ENCODE results near the gene PLEKHD1.
"Not testable (repeated sequence)": the region's sequence is repeated elsewhere in the genome, so short reads cannot be mapped to it uniquely, and the experiment has no call there.

PLEKHD1 gene

DNA sequence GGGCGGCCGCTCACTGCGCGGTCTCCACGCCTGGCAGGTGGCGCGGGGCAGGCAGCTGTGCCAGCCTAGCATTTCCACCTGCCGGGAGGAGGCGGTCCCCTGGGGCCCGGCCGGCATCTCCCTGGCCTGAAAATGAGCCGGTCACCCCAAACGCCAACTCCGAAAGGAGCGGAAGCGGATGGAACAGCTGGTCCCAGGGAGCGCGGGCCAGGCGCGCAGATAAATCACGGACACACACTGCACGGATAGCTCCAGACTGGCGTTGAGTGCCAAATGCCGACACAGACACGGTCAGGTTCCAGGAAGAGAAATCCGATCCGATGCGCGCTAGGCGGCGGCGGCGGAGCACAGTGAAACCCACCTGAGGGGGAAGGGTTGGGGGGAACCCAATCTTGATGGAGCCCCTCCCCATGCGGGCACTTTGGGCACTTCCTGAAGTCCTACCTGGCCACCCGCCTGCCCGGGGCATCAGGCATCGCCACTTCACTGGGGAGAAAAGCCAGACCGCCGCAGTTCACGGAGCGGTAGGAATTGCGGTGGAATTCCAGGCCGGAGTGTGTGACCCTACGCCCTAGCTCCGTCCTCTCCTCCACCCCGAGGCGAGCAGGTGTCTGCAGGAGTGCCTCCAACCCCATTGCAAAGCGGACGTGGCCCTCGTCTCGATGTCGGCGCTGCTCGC, 624 bp upstream of the PLEKHD1 start:
- no peak for DNase-seq

DNA sequence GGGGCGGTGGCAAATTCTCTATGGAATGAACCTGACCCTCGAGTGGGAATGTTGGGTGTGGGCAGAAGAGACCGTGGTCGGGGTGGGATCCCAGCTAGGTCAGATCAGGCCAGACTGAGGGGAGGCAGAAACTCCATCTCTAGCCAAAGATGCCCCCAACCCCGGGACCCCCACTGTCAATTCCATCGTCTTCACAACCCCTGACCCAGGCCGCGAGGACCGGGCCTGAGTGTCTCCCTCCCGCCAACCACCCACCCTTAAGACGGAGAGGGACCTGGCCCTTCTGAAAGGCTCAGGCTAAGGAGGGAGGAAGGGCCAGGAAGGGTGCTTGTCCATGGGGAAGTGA, 760 bp downstream of the PLEKHD1 start:
- DNase-seq = no peak

DNA sequence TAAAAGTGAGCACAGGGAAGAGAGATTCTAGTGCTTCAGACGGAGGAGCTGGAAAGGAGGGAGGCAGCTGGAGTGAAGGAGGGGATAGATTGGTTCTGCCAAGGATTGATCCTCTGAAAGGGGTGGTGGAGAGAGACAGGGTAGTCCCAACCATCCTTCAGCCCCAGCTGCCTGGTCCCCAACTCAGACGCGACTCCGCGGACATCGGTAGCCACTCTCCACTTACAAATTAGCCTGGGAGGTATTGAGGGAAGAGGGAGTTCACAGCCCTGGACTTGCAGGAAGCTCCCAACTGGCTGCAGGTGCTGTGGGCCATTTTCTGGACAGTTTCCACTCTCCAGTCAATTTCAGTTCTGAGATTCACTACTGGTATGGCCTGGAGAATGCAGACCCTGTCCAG, 1.2 kb downstream of the PLEKHD1 start:
- DNase-seq = no peak

DNA sequence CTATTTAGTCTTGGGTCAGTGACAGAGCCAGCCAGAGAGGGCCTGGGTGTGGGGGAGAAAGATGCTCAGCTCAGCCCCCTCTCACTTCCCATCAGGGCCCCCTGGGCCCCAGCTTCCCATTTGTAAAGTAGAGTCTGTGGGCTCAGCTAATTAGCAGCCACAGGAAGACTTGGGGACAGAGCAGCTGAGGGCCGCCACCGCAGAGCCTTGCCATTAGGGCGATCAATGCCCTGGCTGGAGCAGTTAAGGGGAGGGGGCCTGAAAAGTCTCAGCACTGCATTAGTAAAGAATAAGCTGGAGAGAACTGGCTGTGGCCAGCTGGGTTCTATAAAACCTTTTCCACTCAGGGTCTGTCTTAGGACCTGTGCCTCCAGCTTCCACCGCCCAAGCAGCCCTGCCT, 2.7 kb downstream of the PLEKHD1 start:
- DNase-seq = no peak

DNA sequence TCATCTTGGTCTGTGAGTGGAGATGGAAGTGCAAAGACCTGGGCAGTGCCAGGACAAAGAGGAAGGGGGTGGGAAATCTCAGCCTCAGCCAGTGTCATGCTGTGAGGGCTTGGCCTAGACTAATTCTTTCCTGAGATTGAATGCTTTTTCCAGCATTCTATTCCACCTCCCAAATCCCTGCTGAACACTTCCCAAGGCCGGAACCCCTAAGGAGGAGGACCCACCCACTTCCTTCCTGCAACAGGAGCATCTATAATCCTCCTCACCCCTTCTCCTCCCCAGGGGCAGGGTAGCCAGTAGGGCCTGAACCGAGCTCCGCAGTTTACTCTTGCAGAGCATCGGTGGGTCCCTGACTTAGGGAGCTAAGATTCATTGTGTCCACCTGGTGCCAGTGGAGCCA, 3.2 kb downstream of the PLEKHD1 start:
- DNase-seq = no peak

- DNase-seq = no peak
Measured at GRCh38 chr14:69489495-69489894, 5.0 kb downstream of the PLEKHD1 start.

- DNase-seq = no peak
Measured at GRCh38 chr14:69490219-69490918, 5.8 kb downstream of the PLEKHD1 start.

GRCh38 chr14:69491193-69491592, 6.7 kb downstream of the PLEKHD1 start:
- DNase-seq = no peak

GRCh38 chr14:69493038-69493437, 8.5 kb downstream of the PLEKHD1 start:
- DNase-seq = no peak

DNA sequence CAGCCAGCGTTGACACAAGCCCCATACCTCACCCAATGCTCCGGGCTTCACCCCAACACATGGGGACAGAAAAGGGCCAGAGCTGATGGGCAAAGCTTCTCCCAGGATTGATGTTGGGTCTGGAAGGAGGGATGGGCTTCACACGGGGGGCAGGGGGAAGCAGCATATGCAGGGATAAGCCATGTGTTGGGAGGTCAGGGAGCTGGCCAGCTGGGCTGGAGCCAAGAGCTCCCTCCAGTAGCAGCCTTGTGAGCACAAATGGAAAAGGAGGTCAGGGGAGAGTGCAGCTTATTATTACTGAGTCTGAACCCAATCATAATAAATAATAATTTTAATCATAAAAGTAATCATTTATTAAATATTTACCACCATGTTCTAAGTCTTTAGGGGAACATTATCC, 9.3 kb downstream of the PLEKHD1 start:
- DNase-seq = no peak

DNA sequence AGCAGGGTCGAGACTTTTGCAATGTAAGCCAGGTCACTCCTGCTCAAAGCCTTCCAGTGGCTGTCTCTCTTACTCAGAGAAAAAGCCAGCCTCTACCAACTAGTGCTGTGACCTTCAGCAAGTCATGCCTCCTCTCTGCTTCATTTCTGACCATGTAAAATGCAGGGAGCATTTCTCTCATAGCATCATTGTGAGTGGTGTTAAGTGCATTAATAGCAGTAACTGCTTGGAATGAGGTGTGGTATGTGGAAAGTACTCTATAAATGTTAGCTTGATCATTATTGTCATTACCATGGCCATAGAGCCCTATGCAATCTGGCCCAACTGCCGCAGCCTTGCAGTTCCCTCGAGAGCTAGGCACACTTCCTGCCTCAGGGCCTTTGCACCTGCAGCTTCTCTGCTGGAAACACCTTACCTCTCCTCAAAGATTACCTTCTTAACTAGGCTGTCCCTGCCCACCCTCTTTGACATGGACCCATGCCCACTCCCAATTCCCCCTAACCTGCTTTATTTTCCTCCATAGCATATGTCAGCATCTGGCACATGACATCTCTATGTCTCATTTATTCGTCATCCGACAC, 10.9 kb downstream of the PLEKHD1 start:
- no peak for DNase-seq

DNA sequence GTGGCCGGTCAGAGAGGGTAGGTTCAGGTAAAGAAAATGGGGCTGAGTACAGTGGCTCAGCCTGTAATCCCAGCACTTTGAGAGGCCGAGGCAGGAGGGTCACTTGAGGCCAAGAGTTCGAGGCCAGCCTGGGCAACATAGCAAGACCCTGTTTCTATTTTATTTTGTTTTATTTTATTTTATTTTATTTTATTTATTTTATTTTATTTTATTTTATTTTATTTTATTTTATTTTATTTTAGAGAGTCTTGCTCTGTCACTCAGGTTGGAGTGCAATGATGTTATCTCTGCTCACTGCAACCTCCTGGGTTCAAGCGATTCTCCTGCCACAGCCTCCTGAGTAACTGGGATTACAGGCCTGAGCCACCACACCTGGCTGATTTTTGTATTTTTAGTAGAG, 13.3 kb downstream of the PLEKHD1 start:
- not testable (repeated sequence) for DNase-seq

DNA sequence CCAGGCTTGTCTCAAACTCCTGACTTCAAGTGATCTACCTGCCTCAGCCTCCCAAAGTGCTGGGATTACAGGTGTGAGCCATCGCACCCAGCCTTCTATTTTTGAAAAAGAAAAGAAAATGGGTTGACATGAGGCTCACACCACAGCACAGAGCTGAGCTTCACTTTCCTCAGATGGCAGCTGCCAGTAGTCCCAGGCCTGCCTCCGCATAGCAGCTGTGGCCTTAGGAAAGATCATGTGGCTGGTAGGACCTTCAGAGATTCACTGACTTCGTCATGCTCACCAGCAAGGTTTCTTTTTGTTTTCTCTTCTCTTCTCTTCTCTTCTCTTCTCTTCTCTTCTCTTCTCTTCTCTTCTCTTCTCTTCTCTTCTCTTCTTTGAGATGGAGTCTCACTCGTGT, 13.8 kb downstream of the PLEKHD1 start:
- not testable (repeated sequence) for DNase-seq

- DNase-seq = no peak
Measured at GRCh38 chr14:69499436-69499835, 14.9 kb downstream of the PLEKHD1 start.

DNA sequence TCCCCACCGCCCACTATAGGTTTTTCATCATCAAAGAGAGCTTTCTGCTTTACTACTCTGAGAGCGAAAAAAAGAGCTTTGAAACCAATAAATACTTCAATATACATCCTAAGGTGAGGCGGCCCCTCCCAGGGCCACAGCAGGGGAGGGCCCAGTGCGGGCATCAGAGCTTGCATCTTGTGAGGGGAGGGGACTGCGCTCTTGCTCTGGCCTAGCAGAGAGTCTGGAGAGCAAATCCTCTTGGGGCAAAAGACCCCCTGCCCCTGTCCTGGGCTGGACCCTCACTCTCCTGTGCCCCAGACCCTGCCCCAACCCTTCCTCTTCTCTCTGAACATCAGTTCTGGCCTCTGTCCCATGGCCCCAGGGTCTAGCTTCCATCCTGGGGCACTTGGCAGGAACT, 15.6 kb downstream of the PLEKHD1 start:
- no peak for DNase-seq

DNA sequence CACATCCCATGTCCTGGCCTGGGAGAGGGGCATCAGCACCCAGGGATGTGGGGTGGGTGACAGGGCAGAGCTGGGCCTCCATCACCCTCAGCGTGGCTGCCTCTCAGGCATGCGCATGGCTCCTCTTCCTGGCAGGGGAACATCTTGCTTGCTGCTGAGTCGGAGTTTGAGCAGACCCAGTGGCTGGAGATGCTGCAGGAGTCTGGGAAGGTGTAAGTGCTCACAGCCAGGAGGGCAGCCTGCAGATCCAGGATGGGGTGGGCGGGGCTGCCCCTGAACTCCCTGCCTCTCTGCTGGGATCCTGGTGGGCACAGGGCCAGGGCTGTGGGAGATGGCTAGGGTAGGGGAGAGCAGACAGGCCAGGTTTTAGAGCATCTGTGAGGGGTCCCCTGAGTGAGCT, 16.2 kb downstream of the PLEKHD1 start:
- DNase-seq = no peak

GRCh38 chr14:69501423-69501838, 16.9 kb downstream of the PLEKHD1 start:
- DNase-seq = no peak

DNA sequence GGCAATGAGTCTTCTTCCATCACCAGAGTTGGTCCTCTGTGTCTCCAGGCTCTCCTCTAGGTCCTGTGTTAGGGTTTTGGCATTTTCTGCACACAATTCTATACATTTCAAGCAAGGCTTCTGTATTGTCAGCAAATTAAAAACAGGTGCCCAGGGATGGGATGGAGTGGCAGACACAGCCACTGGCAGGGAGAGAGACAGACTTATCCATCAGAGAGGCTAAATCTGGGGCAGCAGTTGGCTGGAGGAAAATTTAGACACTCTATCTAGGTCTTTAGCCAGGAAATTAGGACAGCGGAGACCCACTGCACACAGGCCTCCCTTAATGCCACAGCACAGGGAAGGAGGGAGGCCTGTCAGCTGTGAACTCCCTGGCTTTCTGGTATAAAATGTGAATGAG, 20.2 kb downstream of the PLEKHD1 start:
- no peak for DNase-seq

DNA sequence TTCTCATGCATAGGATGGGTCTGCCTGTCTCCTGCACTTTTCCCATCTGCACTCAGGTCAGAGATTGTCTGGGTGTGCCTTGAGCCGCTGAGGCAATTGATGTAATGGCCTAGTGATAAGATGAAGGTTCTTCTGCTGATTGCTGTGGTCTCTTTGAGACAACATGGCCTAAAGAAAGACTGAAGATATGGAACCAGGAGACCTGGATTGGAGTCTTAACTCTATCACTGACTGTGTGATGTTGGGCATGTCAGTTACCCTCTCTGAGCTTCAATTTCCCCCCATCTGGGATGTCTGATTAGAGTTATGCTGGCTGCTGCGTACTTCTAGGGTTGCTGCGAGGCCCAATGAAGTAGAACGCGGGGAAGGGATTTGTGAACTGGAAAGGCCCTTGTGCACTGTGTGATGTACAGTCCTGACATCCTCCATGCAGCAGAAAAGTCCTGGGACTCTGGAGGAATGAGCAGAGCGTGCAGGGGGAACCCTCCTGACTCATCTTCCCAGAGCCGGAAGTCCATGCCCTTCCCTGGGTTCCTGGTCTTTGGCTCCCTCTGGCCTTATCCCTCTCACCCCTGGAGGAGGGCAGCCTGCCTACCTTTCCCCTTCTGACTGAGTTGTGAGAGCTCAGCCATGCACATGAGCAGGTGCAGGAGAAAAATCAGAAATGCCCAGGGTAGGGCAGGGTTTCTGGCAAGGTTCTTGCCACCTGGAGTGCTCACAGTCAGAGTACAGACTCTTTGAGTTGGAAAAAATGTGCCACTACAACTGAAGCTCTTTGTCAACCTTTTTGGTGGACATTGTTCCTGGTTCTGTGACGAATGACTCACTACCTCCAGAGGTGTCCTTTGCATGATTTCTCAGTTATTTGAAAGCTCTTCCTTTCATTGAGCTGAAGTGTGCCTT, 21.1 kb downstream of the PLEKHD1 start:
- no peak for DNase-seq

DNA sequence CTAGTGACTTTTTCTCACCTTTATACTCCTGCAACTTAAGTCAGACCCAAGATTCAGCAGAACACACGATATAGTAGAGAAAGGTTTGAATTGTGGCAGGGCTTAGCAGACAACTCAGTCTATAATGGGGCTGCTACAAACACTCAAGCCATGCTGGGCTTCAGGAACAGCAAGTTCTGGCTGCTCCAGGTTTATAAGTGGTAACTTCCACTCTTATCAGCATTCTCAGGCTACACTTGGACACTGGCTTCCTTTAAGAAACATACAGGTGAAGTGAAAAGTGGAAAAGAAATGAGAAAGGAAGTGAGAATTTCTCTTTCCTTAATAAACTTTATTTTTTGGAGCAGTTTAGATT, 21.7 kb downstream of the PLEKHD1 start:
- DNase-seq = no peak

- DNase-seq = no peak
Measured at GRCh38 chr14:69518289-69519101, 34.0 kb downstream of the PLEKHD1 start.

GRCh38 chr14:69519204-69520100, 34.9 kb downstream of the PLEKHD1 start:
- no peak for DNase-seq

Data from activated T-cell treated with anti-CD3 and anti-CD28 coated beads, Interleukin-2, amount 50 U/mL, for 48 hours (primary cell).